NCI-H748 treated with DMSO at 0.1 percent for 48 hours (cell line): ENCODE results near the gene COMMD2.
A peak's percentile ranks its signal among the peaks of the same experiment; 100 is the strongest.

Source experiments
- DNase-seq: peaks from one replicate; lab custom pipeline; 2025; lab: John Stamatoyannopoulos, UW

The COMMD2 gene

GRCh38 chr3:149763565-149764195, 11.4 kb upstream of the COMMD2 start:
- DNase-seq = no peak

- no peak for DNase-seq
Observed at GRCh38 chr3:149753717-149754116, 1.4 kb upstream of the COMMD2 start.

GRCh38 chr3:149752788-149753136, 473 bp upstream of the COMMD2 start:
- no peak for DNase-seq

GRCh38 chr3:149751551-149751950, 738 bp downstream of the COMMD2 start:
- no peak for DNase-seq

- no peak for DNase-seq
Observed at GRCh38 chr3:149744606-149745005, 7.7 kb downstream of the COMMD2 start.

- no peak for DNase-seq
Observed at GRCh38 chr3:149744151-149744550, 8.1 kb downstream of the COMMD2 start.

GRCh38 chr3:149739396-149739795, 12.9 kb downstream of the COMMD2 start:
- DNase-seq = no peak

- DNase-seq = no peak
Observed at GRCh38 chr3:149738876-149739275, 13.4 kb downstream of the COMMD2 start.

GRCh38 chr3:149736953-149737205, 15.4 kb downstream of the COMMD2 start:
- DNase-seq = no peak

- DNase-seq = no peak
Observed at GRCh38 chr3:149736175-149736952, 15.9 kb downstream of the COMMD2 start.

- no peak for DNase-seq
Observed at GRCh38 chr3:149732234-149732633, 20.1 kb downstream of the COMMD2 start.

GRCh38 chr3:149727656-149728055, 24.6 kb downstream of the COMMD2 start:
- no peak for DNase-seq

- DNase-seq = no peak
Observed at GRCh38 chr3:149726716-149727407, 25.4 kb downstream of the COMMD2 start.

GRCh38 chr3:149723781-149724180, 28.5 kb downstream of the COMMD2 start:
- DNase-seq = no peak

- DNase-seq = no peak
Observed at GRCh38 chr3:149720918-149721317, 31.4 kb downstream of the COMMD2 start.

GRCh38 chr3:149717391-149718056, 34.8 kb downstream of the COMMD2 start:
- peak; percentile 1 for DNase-seq

GRCh38 chr3:149716984-149717383, 35.3 kb downstream of the COMMD2 start:
- DNase-seq = no peak

GRCh38 chr3:149715247-149715646, 37.0 kb downstream of the COMMD2 start:
- DNase-seq = no peak

- no peak for DNase-seq
Observed at GRCh38 chr3:149713730-149714654, 38.3 kb downstream of the COMMD2 start.

- no peak for DNase-seq
Observed at GRCh38 chr3:149706905-149707304, 45.4 kb downstream of the COMMD2 start.

- no peak for DNase-seq
Observed at GRCh38 chr3:149705416-149705815, 46.9 kb downstream of the COMMD2 start.

GRCh38 chr3:149703466-149703865, 48.8 kb downstream of the COMMD2 start:
- DNase-seq = no peak
